ENCODE measurements around the gene HIVEP3. TPM values are rescaled to one million over a fixed set of nuclear protein-coding genes. Genes with fewer than 3 reads are reported as not detected.

Gene HIVEP3
- total RNA-seq, 1 donor from 2014 or later, result 8.9 TPM

- Histone ChIP-seq H3K9me3 (ENCODE audit: insufficient read depth, low read depth, low read length) (no peaks in the 10 kb centered on the region), H3K4me1 (ENCODE audit: insufficient read depth, low read length) (peaks cover 4% of the 10 kb centered on the region), H3K79me2 (ENCODE audit: insufficient read depth, low read length) (peaks cover 37% of the 10 kb centered on the region), H2AFZ (ENCODE audit: low read depth, low read length) (no peak overlapping the region), H3K4me2 (ENCODE audit: low read length) (no peak overlapping the region), H3K4me3 (ENCODE audit: insufficient read depth, low read depth, low read length) (no peak overlapping the region), H3K27me3 (ENCODE audit: insufficient read depth, low read length) (no peaks in the 10 kb centered on the region), H3K9ac (ENCODE audit: low read length) (no peak overlapping the region), H4K20me1 (ENCODE audit: insufficient read depth, low read length) (peaks cover 11% of the 10 kb centered on the region), H3K36me3 (ENCODE audit: insufficient read depth, low read length) (no peaks in the 10 kb centered on the region), H3K27ac (ENCODE audit: low read depth, low read length) (no peak overlapping the region)
- peaks cover 17% of the 10 kb centered on the region for H3K27me3 Mint-ChIP-seq (ENCODE audit: low read depth, unreplicated experiment)
- H3K9me3 Mint-ChIP-seq (ENCODE audit: unreplicated experiment), result no peaks in the 10 kb centered on the region
- no peak overlapping the region for H3K27ac Mint-ChIP-seq (ENCODE audit: unreplicated experiment)
- FAIRE-seq, result no peak
- TF ChIP-seq EZH2 (IDR thresholded peaks at IDR 0.05; ENCODE audit: insufficient read depth, low read length), result no peak
- TF ChIP-seq CTCF (IDR thresholded peaks at IDR 0.05; ENCODE audit: insufficient read depth, low read depth, low read length), result no peak
- H3K4me1 Mint-ChIP-seq (ENCODE audit: low read depth, unreplicated experiment), result peaks cover 7% of the 10 kb centered on the region
- peaks cover 4% of the 10 kb centered on the region for H3K36me3 Mint-ChIP-seq (ENCODE audit: low read depth, unreplicated experiment)
- no peak overlapping the region for H3K4me3 Mint-ChIP-seq (ENCODE audit: unreplicated experiment)
- DNase-seq (ENCODE audit: low read depth), result no peak
Measured at GRCh38 chr1:41612953-41613352, 305.8 kb downstream of the HIVEP3 start.

GRCh38 chr1:41611932-41612450, 306.7 kb downstream of the HIVEP3 start:
- H3K27me3 Mint-ChIP-seq (ENCODE audit: low read depth, unreplicated experiment), result peaks cover 17% of the 10 kb centered on the region
- H3K9me3 Mint-ChIP-seq (ENCODE audit: unreplicated experiment), result peaks cover 2% of the 10 kb centered on the region
- no peak overlapping the region for H3K4me3 Mint-ChIP-seq (ENCODE audit: unreplicated experiment)
- H3K27me3 ChIP-seq (ENCODE audit: insufficient read depth, low read length), result no peaks in the 10 kb centered on the region
- H3K9me3 ChIP-seq (ENCODE audit: insufficient read depth, low read depth, low read length), result no peaks in the 10 kb centered on the region
- H3K36me3 Mint-ChIP-seq (ENCODE audit: low read depth, unreplicated experiment), result peaks cover 5% of the 10 kb centered on the region
- peaks cover 4% of the 10 kb centered on the region for H3K4me1 ChIP-seq (ENCODE audit: insufficient read depth, low read length)
- H3K4me1 Mint-ChIP-seq (ENCODE audit: low read depth, unreplicated experiment), result peaks cover 7% of the 10 kb centered on the region
- H3K27ac Mint-ChIP-seq (ENCODE audit: unreplicated experiment), result no peak overlapping the region
- H3K36me3 ChIP-seq (ENCODE audit: insufficient read depth, low read length), result no peaks in the 10 kb centered on the region
- FAIRE-seq (no peak), DNase-seq (ENCODE audit: low read depth) (no peak)
- H3K4me3 ChIP-seq (ENCODE audit: insufficient read depth, low read depth, low read length), result no peak overlapping the region
- TF ChIP-seq CTCF (IDR thresholded peaks at IDR 0.05; ENCODE audit: insufficient read depth, low read depth, low read length) (no peak), EZH2 (IDR thresholded peaks at IDR 0.05; ENCODE audit: insufficient read depth, low read length) (no peak)
- H3K9ac ChIP-seq (ENCODE audit: low read length), result no peak overlapping the region
- peaks cover 7% of the 10 kb centered on the region for H4K20me1 ChIP-seq (ENCODE audit: insufficient read depth, low read length)
- no peak overlapping the region for H3K4me2 ChIP-seq (ENCODE audit: low read length)
- H3K27ac ChIP-seq (ENCODE audit: low read depth, low read length), result no peak overlapping the region
- H2AFZ ChIP-seq (ENCODE audit: low read depth, low read length), result no peak overlapping the region
- peaks cover 37% of the 10 kb centered on the region for H3K79me2 ChIP-seq (ENCODE audit: insufficient read depth, low read length)

DNA sequence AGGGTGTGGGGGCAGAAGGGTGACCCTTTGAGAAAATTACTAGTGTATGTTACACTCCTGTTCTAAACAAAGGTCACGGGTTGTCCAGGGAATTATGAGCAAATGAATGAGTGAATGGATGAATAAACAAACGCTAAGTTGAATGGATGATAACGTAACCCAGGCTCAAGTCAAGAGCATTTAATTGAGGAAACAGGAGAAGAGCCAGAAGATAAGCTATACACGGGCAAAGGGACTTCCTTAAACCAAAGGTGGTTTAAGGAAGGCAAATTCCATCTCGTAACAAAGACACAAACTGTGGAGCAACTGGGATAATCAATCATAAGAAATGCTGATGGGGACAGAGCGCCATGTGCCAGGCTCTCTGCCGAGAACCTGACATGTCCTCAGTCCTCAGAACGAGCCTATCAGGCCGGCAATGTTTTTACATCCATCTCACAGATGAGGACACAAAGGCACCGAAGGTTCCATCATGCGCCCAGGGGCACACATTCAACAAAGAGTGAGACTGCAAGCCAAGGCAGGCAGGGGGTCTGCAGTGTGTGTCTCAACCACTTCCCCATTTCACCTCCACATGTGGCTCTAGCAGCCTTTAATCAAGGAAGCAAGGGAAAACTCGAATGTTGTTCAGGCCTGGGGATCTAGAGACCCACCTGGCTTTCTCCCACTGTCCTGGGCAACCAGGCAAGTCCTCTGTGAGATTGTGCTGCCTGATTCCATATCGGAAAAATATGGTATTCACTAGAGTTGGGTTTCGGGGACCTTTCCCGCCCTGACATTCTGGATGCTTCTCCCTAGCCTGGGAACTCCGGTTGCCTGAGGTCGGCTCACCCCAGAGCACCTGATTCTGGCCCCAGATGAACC, 307.4 kb downstream of the HIVEP3 start:
- H3K27me3 Mint-ChIP-seq (ENCODE audit: low read depth, unreplicated experiment), result peaks cover 17% of the 10 kb centered on the region
- FAIRE-seq, result no peak

More for the DNA sequence above, 307.4 kb downstream of the HIVEP3 start:
- Histone ChIP-seq H2AFZ (ENCODE audit: low read depth, low read length) (no peak overlapping the region), H4K20me1 (ENCODE audit: insufficient read depth, low read length) (peaks cover 7% of the 10 kb centered on the region), H3K27me3 (ENCODE audit: insufficient read depth, low read length) (no peaks in the 10 kb centered on the region), H3K4me1 (ENCODE audit: insufficient read depth, low read length) (peaks cover 4% of the 10 kb centered on the region), H3K79me2 (ENCODE audit: insufficient read depth, low read length) (peaks cover 32% of the 10 kb centered on the region), H3K9me3 (ENCODE audit: insufficient read depth, low read depth, low read length) (no peaks in the 10 kb centered on the region), H3K36me3 (ENCODE audit: insufficient read depth, low read length) (no peaks in the 10 kb centered on the region), H3K4me3 (ENCODE audit: insufficient read depth, low read depth, low read length) (no peak overlapping the region), H3K9ac (ENCODE audit: low read length) (no peak overlapping the region), H3K27ac (ENCODE audit: low read depth, low read length) (no peak overlapping the region), H3K4me2 (ENCODE audit: low read length) (no peak overlapping the region)
- DNase-seq (ENCODE audit: low read depth), result no peak
- Mint-ChIP-seq H3K4me3 (ENCODE audit: unreplicated experiment) (no peak overlapping the region), H3K36me3 (ENCODE audit: low read depth, unreplicated experiment) (peaks cover 5% of the 10 kb centered on the region), H3K4me1 (ENCODE audit: low read depth, unreplicated experiment) (peaks cover 7% of the 10 kb centered on the region), H3K27ac (ENCODE audit: unreplicated experiment) (no peak overlapping the region), H3K9me3 (ENCODE audit: unreplicated experiment) (peaks cover 2% of the 10 kb centered on the region)
- TF ChIP-seq EZH2 (IDR thresholded peaks at IDR 0.05; ENCODE audit: insufficient read depth, low read length) (no peak), CTCF (IDR thresholded peaks at IDR 0.05; ENCODE audit: insufficient read depth, low read depth, low read length) (no peak)

All from astrocyte (in vitro differentiated cells and primary cell).